ENCODE data around the gene NFAM1. TPM values are rescaled to one million over a fixed set of nuclear protein-coding genes. Genes with fewer than 3 reads are reported as not detected.

The NFAM1 gene
- total and polyA plus RNA-seq, 12 donors: 0.44 to 11.2 (median 7.1) TPM

DNA sequence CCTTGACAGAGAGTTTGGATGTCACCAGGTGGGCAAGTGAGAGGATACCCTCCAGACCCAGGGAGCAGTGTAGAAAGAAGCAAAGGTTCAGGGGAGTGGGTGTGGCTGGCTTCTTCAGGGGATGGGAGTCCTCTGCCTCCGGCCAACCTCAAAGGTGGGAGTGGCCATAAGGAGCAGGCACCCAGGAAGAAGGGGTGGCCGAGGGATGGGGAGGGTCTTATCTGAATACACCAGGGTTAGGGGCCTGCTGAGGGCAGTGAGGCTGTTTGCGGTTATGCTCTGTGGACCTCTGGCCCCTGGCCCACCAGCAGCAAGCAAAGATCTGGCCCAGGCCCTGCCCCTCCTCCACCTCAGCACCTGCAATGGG, 6.2 kb downstream of the NFAM1 start:
- TF ChIP-seq, protein P1, sequence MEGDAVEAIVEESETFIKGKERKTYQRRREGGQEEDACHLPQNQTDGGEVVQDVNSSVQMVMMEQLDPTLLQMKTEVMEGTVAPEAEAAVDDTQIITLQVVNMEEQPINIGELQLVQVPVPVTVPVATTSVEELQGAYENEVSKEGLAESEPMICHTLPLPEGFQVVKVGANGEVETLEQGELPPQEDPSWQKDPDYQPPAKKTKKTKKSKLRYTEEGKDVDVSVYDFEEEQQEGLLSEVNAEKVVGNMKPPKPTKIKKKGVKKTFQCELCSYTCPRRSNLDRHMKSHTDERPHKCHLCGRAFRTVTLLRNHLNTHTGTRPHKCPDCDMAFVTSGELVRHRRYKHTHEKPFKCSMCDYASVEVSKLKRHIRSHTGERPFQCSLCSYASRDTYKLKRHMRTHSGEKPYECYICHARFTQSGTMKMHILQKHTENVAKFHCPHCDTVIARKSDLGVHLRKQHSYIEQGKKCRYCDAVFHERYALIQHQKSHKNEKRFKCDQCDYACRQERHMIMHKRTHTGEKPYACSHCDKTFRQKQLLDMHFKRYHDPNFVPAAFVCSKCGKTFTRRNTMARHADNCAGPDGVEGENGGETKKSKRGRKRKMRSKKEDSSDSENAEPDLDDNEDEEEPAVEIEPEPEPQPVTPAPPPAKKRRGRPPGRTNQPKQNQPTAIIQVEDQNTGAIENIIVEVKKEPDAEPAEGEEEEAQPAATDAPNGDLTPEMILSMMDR (IDR thresholded peaks at IDR 0.05): no peak
- TF ChIP-seq POLR2A (IDR thresholded peaks at IDR 0.05): no peak

DNA sequence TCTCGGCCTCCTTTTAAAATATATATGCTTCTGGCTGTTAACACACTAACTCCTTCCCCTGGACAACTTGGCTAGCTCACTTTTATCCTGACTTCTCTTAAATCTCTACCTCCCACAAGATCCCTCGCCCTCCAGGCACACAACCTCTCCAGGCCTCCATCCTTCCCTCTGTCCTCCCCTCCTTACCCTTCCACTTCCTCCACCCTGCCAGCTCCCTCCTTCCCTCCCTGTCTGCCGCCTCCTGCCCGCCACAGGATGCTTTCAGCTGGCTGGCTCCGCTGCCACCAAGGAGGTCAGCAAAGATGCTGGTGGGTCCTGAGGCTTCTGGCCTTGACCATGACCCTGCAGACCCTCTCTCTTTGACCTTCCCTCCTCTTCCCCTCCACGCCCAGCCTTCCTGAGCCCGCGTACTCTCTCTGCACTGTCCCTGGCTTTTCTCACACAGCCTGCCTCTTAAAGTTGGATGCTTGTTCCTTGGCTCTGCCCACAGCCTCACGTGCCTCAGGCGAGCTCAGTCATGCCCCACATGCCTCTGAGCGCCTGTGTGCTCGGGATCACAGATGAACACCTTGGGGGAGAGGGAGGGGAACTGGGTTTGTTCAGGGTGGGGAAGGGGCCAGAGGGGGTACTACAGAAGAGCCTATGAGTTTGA, 6.7 kb downstream of the NFAM1 start:
- intact Hi-C loops (cut with DNase I): loop anchor here in 1 of 2 donors (10.0 kb wide), 1 partner anchor 131 kb away; no protein-coding TSS in a partner anchor
- no peaks in the 10 kb centered on the region for H3K27me3 ChIP-seq
- 84 to 90% (median 88%) methylated on average over 12 of the region's 12 CpGs for WGBS, 4 donors
- DNase-seq: no peak
- H3K9me3 ChIP-seq (replicated peaks in 1 of 3): no peaks in the 10 kb centered on the region
- H3K27ac ChIP-seq: no peak overlapping the region
- no peaks in the 10 kb centered on the region for H3K4me1 ChIP-seq (replicated peaks in 1 of 2)
- no peak for TF ChIP-seq POLR2A (IDR thresholded peaks at IDR 0.05)
- TF ChIP-seq, protein P1 (IDR thresholded peaks at IDR 0.05): no peak
- H3K4me3 ChIP-seq: no peak overlapping the region
- no peaks in the 10 kb centered on the region for H3K36me3 ChIP-seq (replicated peaks in 1 of 2)

More for the DNA sequence above, 6.2 kb downstream of the NFAM1 start:
- no peak for DNase-seq
- Histone ChIP-seq H3K4me3 (no peak overlapping the region), H3K4me1 (replicated peaks in 1 of 2) (no peaks in the 10 kb centered on the region), H3K9me3 (replicated peaks in 1 of 3) (no peaks in the 10 kb centered on the region), H3K36me3 (replicated peaks in 1 of 2) (no peaks in the 10 kb centered on the region), H3K27ac (no peak overlapping the region), H3K27me3 (no peaks in the 10 kb centered on the region)
- intact Hi-C loops (cut with DNase I): loop anchor here in 1 of 2 donors (10.0 kb wide), 1 partner anchor 131 kb away; no protein-coding TSS in a partner anchor
- WGBS, 4 donors: 67 to 94% (median 91%) methylated on average over 2 to 3 of the region's 3 CpGs

DNA sequence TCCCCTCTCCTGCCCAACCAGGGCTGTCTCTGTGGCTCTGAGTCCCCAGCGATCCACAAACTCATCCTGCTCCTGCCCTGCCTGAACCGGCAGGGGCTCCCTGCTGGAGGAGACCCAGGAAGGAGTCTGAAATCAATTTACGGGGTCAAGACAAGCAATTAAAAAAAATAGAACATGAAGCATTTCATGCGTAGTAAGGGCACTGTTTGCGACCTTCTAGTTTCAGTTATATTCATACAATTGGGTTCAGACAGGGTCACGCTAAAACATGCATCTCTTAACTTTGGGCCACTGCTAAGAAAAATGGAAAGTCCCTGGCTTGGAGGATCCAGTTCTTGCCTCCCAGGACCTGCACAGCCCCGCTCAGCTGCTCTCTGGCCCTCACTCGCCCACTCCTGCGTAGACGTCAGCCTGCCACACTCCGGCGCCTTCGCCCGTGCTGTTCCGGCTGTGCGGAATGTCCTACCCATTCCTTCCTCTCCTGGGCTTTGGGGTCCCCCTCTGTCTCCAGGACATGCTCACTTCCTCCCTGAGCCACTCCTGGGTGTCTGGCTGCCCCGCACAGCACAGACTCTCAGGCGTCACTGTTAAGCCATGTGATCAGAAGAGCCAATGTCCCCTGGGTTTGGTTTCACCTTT, 12.8 kb downstream of the NFAM1 start:
- Histone ChIP-seq H3K36me3 (replicated peaks in 1 of 2) (no peaks in the 10 kb centered on the region), H3K4me1 (replicated peaks in 1 of 2) (no peaks in the 10 kb centered on the region), H3K27ac (no peak overlapping the region), H3K9me3 (replicated peaks in 1 of 3) (no peaks in the 10 kb centered on the region), H3K4me3 (no peak overlapping the region), H3K27me3 (no peaks in the 10 kb centered on the region)
- no peak for TF ChIP-seq POLR2A (IDR thresholded peaks at IDR 0.05)
- TF ChIP-seq, protein P1 (IDR thresholded peaks at IDR 0.05): no peak
- intact Hi-C loops (cut with DNase I): no loop called here
- DNase-seq: peak in 3 of 7 donors; percentile 30 to 70 (median 34)
- 69 to 84% (median 79%) methylated on average over 18 of the region's 18 CpGs for WGBS, 4 donors

DNA sequence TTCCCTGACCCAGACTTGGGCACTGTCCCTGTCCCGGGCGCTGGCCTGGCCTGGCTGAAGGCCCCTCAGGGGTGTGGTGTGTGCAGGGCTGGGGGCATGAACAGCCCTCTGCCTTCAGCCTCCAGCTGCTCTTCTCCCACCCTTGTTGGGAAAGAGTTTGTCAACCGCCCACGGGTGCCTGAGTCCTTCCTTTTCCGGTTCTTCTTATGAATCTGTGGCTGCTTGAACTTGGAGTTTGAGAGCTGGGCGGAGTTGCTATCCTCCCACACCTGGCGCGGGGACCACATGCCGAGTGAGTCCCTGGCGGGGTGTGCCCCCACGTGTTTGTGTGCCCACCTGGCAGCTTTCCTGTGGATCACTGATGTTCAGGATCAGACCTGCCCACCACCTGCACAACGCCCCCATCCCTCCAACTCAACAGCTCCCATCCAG, 13.4 kb downstream of the NFAM1 start:
- no peaks in the 10 kb centered on the region for H3K27me3 ChIP-seq
- no peaks in the 10 kb centered on the region for H3K4me1 ChIP-seq (replicated peaks in 1 of 2)
- H3K9me3 ChIP-seq (replicated peaks in 1 of 3): no peaks in the 10 kb centered on the region
- intact Hi-C loops (cut with DNase I): no loop called here
- TF ChIP-seq, protein P1 (IDR thresholded peaks at IDR 0.05): no peak
- no peak for TF ChIP-seq POLR2A (IDR thresholded peaks at IDR 0.05)
- no peak overlapping the region for H3K4me3 ChIP-seq
- WGBS, 4 donors: 62 to 88% (median 70%) methylated on average over 5 to 12 of the region's 12 CpGs
- H3K27ac ChIP-seq: no peak overlapping the region
- DNase-seq: no peak
- H3K36me3 ChIP-seq (replicated peaks in 1 of 2): no peaks in the 10 kb centered on the region

All from adrenal gland (tissue), 12 donors.